Omental fat pad (tissue), 4 donors: ENCODE results near the gene ATP5PD. TPM values are rescaled to one million over a fixed set of nuclear protein-coding genes. Genes with fewer than 3 reads are reported as not detected.
A peak's percentile ranks its signal among the peaks of the same experiment; 100 is the strongest.
"Not testable (repeated sequence)": the region's sequence is repeated elsewhere in the genome, so short reads cannot be mapped to it uniquely, and the experiment has no call there.

Experiments
- ATAC-seq: fragments of 150-250 bp; one replicate; pipeline ENCODE4 v1.9.1; 2016; ENCODE audit warnings: mild to moderate bottlenecking, moderate library complexity; ENCODE audit not compliant: low FRiP score
- DNase-seq: peaks from one replicate; pipeline ENCODE4 v3.0.0-alpha.2; 2019; ENCODE audit warnings: low spot score
- CTCF ChIP-seq, 3 donors: fragments of 450-650 bp; IDR thresholded peaks; one replicate each; pipeline ENCODE4 v1.5.1; 2016 to 2017; ENCODE audit warnings: antibody characterized with exemption in 3 of 3, mild to moderate bottlenecking in 3 of 3, moderate library complexity in 2 of 3
- total RNA-seq, 4 donors: library from RNA; depleted of rRNA; stranded (reverse); fragments of >200 nt; gene quantifications; one replicate each; pipeline ENCODE4 v1.1.0, GENCODE V29; 2016

ATP5PD gene
- total RNA-seq, 4 donors from 2014 or later, result 159 to 394 (median 233) TPM

DNA sequence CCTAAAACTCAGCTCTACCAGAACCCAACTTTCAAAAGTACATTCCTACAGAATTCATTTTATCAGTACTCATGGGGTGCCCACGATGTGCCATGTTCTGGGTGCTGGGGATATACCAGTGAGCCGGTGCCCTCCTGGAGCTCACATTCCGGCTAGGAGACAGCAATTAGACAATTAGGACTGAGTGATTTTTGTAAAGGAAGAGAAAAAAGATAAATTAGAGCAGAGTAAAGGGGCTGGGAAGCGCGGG, 34.7 kb downstream of the ATP5PD start:
- TF ChIP-seq CTCF (IDR thresholded peaks at IDR 0.05), result no peak
- DNase-seq (no peak), ATAC-seq (no peak)

GRCh38 chr17:75011401-75012095, 35.2 kb downstream of the ATP5PD start:
- peak; percentile 42 for ATAC-seq
- no peak for DNase-seq
- no peak for TF ChIP-seq CTCF (IDR thresholded peaks at IDR 0.05)

- ATAC-seq (peak; percentile 17), DNase-seq (no peak)
- TF ChIP-seq CTCF (IDR thresholded peaks at IDR 0.05), result no peak
These were observed 35.9 kb downstream of the ATP5PD start for GRCh38 chr17:75010683-75011400.

DNA sequence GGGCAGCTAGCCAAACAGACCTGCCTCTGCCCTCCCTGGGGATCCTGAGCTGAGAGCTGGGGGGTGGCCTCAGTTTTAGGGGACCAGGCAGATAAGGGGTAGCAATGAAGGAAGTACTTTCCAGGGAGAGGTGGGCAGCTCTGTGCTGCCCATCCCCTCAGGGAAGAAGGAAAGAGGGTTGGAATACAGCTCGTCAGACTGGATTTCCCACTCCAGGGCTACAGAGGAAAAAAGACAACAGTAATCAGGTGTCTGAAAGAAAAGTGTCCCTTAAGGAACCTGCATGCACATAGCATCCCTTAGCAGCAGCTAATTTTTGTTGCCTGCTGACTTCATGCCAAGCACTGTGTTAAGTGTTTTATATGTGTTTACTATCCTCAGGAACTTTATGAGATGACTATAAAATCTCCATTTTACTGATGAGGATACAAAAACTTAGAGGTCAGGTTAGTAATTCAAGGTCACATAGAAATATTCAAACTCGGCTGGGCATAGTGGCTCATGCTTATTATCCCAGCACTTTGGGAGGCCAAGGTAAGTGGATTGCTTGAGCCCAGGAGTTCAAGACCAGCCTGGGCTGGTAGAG, 37.5 kb downstream of the ATP5PD start:
- no peak for DNase-seq
- no peak for TF ChIP-seq CTCF (IDR thresholded peaks at IDR 0.05)
- no peak for ATAC-seq

- no peak for ATAC-seq
- no peak for DNase-seq
- no peak for TF ChIP-seq CTCF (IDR thresholded peaks at IDR 0.05)
These were observed 38.4 kb downstream of the ATP5PD start for GRCh38 chr17:75008373-75008772.

GRCh38 chr17:75006653-75007052, 40.1 kb downstream of the ATP5PD start:
- ATAC-seq, result no peak
- DNase-seq, result no peak
- TF ChIP-seq CTCF (IDR thresholded peaks at IDR 0.05), result no peak

GRCh38 chr17:75006084-75006483, 40.7 kb downstream of the ATP5PD start:
- not testable (repeated sequence) for DNase-seq, ATAC-seq
